GM12878 (cell line): Measurements from ENCODE around the gene UBALD2. TPM values are rescaled to one million over a fixed set of nuclear protein-coding genes. Genes with fewer than 3 reads are reported as not detected.

Experiments used
- ATAC-seq: fragments of 200-7000 bp; cut with Tn5 transposase; 3 replicates; pipeline ENCODE4 v1.9.1; 2020; ENCODE audit warnings: mild to moderate bottlenecking, moderate library complexity
- BruUV-seq: library from RNA; stranded (reverse); fragments of 400-500 nt; replicated peaks from 2 replicates; lab custom pipeline; 2021; lab: Mats Ljungman, UMichigan
- CTCF ChIA-PET: fragments of 300-600 bp; sonication (Branson Sonifier 250); formaldehyde crosslinking; extraction: SDS; loops from one replicate; lab custom pipeline; 2021; ENCODE audit warnings: inconsistent platforms; lab: Yijun Ruan, JAX
- POLR2A ChIA-PET: fragments of 350-600 bp; formaldehyde crosslinking; extraction: SDS; loops from one replicate; lab custom pipeline; 2021; ENCODE audit warnings: inconsistent platforms; lab: Charles Lee
- RAD21 ChIA-PET: fragments of 300-600 bp; sonication (Branson Sonifier 250); formaldehyde crosslinking; loops from one replicate; lab custom pipeline; 2023; ENCODE audit warnings: antibody characterized with exemption; ENCODE audit not compliant: unreplicated experiment; lab: Charles Lee
- SMC1A ChIA-PET: fragments of 300-600 bp; sonication (Branson Sonifier 250); formaldehyde crosslinking; loops from one replicate; lab custom pipeline; 2023; ENCODE audit not compliant: unreplicated experiment, uncharacterized antibody; lab: Charles Lee
- DNase-seq: peaks from one replicate; pipeline ENCODE4 v3.0.0-alpha.2; 2011; ENCODE audit warnings: low read depth, low spot score
- FAIRE-seq: peaks from 3 replicates; lab custom pipeline; 2011; peaks lifted over from hg19 to GRCh38; lab: Jason Lieb, UNC
- H2AFZ ChIP-seq: 2 replicates; pipeline ENCODE4 v1.6.0; 2011; ENCODE audit warnings: low read depth, low read length, control low read depth; ENCODE audit not compliant: control insufficient read depth
- H3K27ac ChIP-seq: 2 replicates; pipeline ENCODE4 v1.5.1; 2011; ENCODE audit warnings: control low read depth; ENCODE audit not compliant: control insufficient read depth, insufficient read depth
- H3K27me3 ChIP-seq, 2 experiments: replicated peaks in 1 of 2; 2 replicates each; pipeline versions ENCODE4 v1.6.0 to v1.6.1; 2011; ENCODE audit warnings: low read length in 1 of 2; ENCODE audit not compliant: control insufficient read depth in 2 of 2, insufficient read depth in 2 of 2
- H3K36me3 ChIP-seq, 2 experiments: 2 replicates each; pipeline ENCODE4 v1.5.1; 2011; ENCODE audit warnings: low read length in 1 of 2; ENCODE audit not compliant: control insufficient read depth in 2 of 2, insufficient read depth in 2 of 2
- H3K4me1 ChIP-seq: 2 replicates; pipeline ENCODE4 v1.6.1; 2011; ENCODE audit warnings: mild to moderate bottlenecking, low read length, moderate library complexity, mixed read lengths; ENCODE audit not compliant: control insufficient read depth, insufficient read depth
- H3K4me2 ChIP-seq: 2 replicates; pipeline ENCODE4 v1.6.0; 2011; ENCODE audit warnings: control low read depth; ENCODE audit not compliant: control insufficient read depth, insufficient read depth
- H3K4me3 ChIP-seq: fragments of 200-600 bp; sonication (generic); 2 replicates; pipeline ENCODE4 v1.5.1; 2016
- H3K79me2 ChIP-seq: 2 replicates; pipeline ENCODE4 v1.6.0; 2011; ENCODE audit warnings: low read length; ENCODE audit not compliant: control insufficient read depth, insufficient read depth
- H3K9ac ChIP-seq: 2 replicates; pipeline ENCODE4 v1.8.0; 2011; ENCODE audit warnings: low read length, control low read depth, mixed read lengths; ENCODE audit not compliant: control insufficient read depth, insufficient read depth
- H3K9me3 ChIP-seq: replicated peaks from 3 replicates; pipeline ENCODE4 v1.5.1; 2011; ENCODE audit warnings: mild to moderate bottlenecking, low read length; ENCODE audit not compliant: control insufficient read depth, insufficient read depth
- H4K20me1 ChIP-seq: 2 replicates; pipeline ENCODE4 v1.6.0; 2011; ENCODE audit not compliant: control insufficient read depth, insufficient read depth
- BHLHE40 ChIP-seq, 2 experiments: fragments of 450-650 bp in 1 of 2; IDR thresholded peaks; 2 replicates each; pipeline ENCODE4 v1.6.1; 2011 to 2017; ENCODE audit warnings: low read depth in 2 of 2, borderline replicate concordance in 1 of 2, improper control_type of control experiment in 1 of 2, low read length in 1 of 2, mild to moderate bottlenecking in 1 of 2
- DPF2 ChIP-seq: fragments of 450-650 bp; IDR thresholded peaks from 2 replicates; pipeline ENCODE4 v1.6.1; 2017; ENCODE audit warnings: mild to moderate bottlenecking
- EED ChIP-seq: sonication (generic); IDR thresholded peaks from 2 replicates; pipeline ENCODE4 v1.6.1; 2016; ENCODE audit warnings: antibody characterized with exemption, low read depth
- IKZF1 ChIP-seq: fragments of 450-650 bp; conservative IDR thresholded peaks from 2 replicates; pipeline ENCODE4 v1.6.1; 2017; ENCODE audit warnings: antibody characterized with exemption, mild to moderate bottlenecking
- IKZF2 ChIP-seq, 2 experiments: fragments of 450-650 bp; IDR thresholded peaks; 2 replicates each; pipeline ENCODE4 v1.6.1; 2017; ENCODE audit warnings: mild to moderate bottlenecking in 2 of 2, moderate library complexity in 2 of 2
- KDM1A ChIP-seq: fragments of 200-600 bp; sonication (generic); IDR thresholded peaks from 2 replicates; pipeline ENCODE4 v1.6.1; 2016; ENCODE audit warnings: borderline replicate concordance
- LARP7 ChIP-seq: fragments of 450-650 bp; IDR thresholded peaks from 2 replicates; pipeline ENCODE4 v1.6.1; 2017; ENCODE audit warnings: mild to moderate bottlenecking
- MTA2 ChIP-seq: fragments of 450-650 bp; IDR thresholded peaks from 2 replicates; pipeline ENCODE4 v1.6.1; 2016; ENCODE audit warnings: low read depth, mild to moderate bottlenecking, moderate library complexity
- NFYB ChIP-seq: IDR thresholded peaks from 2 replicates; pipeline ENCODE4 v1.6.1; 2011; ENCODE audit warnings: low read depth, mild to moderate bottlenecking, low read length, improper control_type of control experiment, moderate library complexity; ENCODE audit not compliant: insufficient read depth
- NR2F1 ChIP-seq: fragments of 450-650 bp; conservative IDR thresholded peaks from 2 replicates; pipeline ENCODE4 v1.6.1; 2017; ENCODE audit warnings: mild to moderate bottlenecking
- PAX5 ChIP-seq: IDR thresholded peaks from 2 replicates; pipeline ENCODE4 v1.6.1; 2011; ENCODE audit warnings: low read depth, low read length, borderline replicate concordance
- POU2F2 ChIP-seq: IDR thresholded peaks from 3 replicates; pipeline ENCODE4 v1.6.1; 2011; ENCODE audit warnings: low read depth, mild to moderate bottlenecking, low read length, borderline replicate concordance
- SIN3A ChIP-seq: IDR thresholded peaks from 2 replicates; pipeline ENCODE4 v1.6.1; 2012; ENCODE audit warnings: low read depth, low read length, improper control_type of control experiment
- SP1 ChIP-seq: IDR thresholded peaks from one replicate; pipeline ENCODE4 v1.6.1; 2011; ENCODE audit warnings: low read depth, low read length
- SREBF2 ChIP-seq: IDR thresholded peaks from 2 replicates; pipeline ENCODE4 v1.6.1; 2012; ENCODE audit warnings: mild to moderate bottlenecking, low read length
- WGBS: methylation state at CpG from one replicate; pipeline ENCODE4 v1.1.6; 2016; ENCODE audit warnings: low lambda C conversion rate; ENCODE audit not compliant: insufficient replicate concordance, insufficient coverage; ENCODE audit errors: missing lambda C conversion rate; 5-methylcytosine and 5-hydroxymethylcytosine counted together
- in situ Hi-C: fragments of 300-500 bp; cut with MboI; formaldehyde crosslinking; loops from 9 replicates; pipeline ENCODE4 v1.14.3; 2018; ENCODE audit warnings: mixed read lengths
- intact Hi-C: fragments of 100-400 bp; cut with micrococcal nuclease; formaldehyde crosslinking; loops from one replicate; pipeline ENCODE4 v1.14.2; 2022; ENCODE audit not compliant: unreplicated experiment
- polyA plus RNA-seq, 11 experiments: library from polyadenylated mRNA; depleted of rRNA in 4 of 11; unstranded in 6 of 11; stranded (reverse) in 5 of 11; fragments of >200 nt; fragmentation: Nextera tagmentation in 4 of 11; fragmentation: Illumina TruSeq in 1 of 11; extraction: Ambion mirVana in 4 of 11; extraction: Trizol in 1 of 11; gene quantifications; 1 replicate in 1 of 11; 2 replicates in 10 of 11; pipeline versions ENCODE4 v1.2.1 to v1.2.3, GENCODE V29; 2011 to 2016; ENCODE audit warnings: inconsistent platforms in 2 of 11, missing spikeins in 2 of 11, low read depth in 1 of 11
- total RNA-seq, 4 experiments: library from RNA; depleted of rRNA in 3 of 4; stranded (reverse); fragments of >200 nt in 3 of 4; fragmentation: Illumina TruSeq in 1 of 4; extraction: Trizol in 1 of 4; gene quantifications; 2 replicates each; pipeline versions ENCODE4 v1.2.1 to v1.2.3, GENCODE V29; 2013 to 2021
- TF ChIP-seq, protein P1 (sequence below): IDR thresholded peaks from 2 replicates; pipeline ENCODE4 v1.6.1; 2011; ENCODE audit warnings: borderline replicate concordance, low read depth, mild to moderate bottlenecking, moderate library complexity, mixed read lengths, low read length; ENCODE audit not compliant: insufficient read depth; ENCODE audit errors: extremely low read length
- TF ChIP-seq, protein P2 (sequence below): fragments of 450-650 bp; IDR thresholded peaks from 2 replicates; pipeline ENCODE4 v1.6.1; 2017; ENCODE audit warnings: mild to moderate bottlenecking, low read depth, inconsistent platforms; ENCODE audit not compliant: poor library complexity, severe bottlenecking
- TF ChIP-seq, protein P3 (sequence below): IDR thresholded peaks from 2 replicates; pipeline ENCODE4 v1.6.1; 2012; ENCODE audit warnings: low read depth, low read length, improper control_type of control experiment
- TF ChIP-seq, protein P4 (sequence below): fragments of 450-650 bp; conservative IDR thresholded peaks from 2 replicates; pipeline ENCODE4 v1.6.1; 2017; ENCODE audit warnings: mild to moderate bottlenecking, moderate library complexity

The UBALD2 gene
- total and polyA plus RNA-seq, 10 of the 15 experiments (the other 5 are each of a cell fraction or from before 2014, with no cell fraction given): 2.8 to 165 (median 20.6) TPM

DNA sequence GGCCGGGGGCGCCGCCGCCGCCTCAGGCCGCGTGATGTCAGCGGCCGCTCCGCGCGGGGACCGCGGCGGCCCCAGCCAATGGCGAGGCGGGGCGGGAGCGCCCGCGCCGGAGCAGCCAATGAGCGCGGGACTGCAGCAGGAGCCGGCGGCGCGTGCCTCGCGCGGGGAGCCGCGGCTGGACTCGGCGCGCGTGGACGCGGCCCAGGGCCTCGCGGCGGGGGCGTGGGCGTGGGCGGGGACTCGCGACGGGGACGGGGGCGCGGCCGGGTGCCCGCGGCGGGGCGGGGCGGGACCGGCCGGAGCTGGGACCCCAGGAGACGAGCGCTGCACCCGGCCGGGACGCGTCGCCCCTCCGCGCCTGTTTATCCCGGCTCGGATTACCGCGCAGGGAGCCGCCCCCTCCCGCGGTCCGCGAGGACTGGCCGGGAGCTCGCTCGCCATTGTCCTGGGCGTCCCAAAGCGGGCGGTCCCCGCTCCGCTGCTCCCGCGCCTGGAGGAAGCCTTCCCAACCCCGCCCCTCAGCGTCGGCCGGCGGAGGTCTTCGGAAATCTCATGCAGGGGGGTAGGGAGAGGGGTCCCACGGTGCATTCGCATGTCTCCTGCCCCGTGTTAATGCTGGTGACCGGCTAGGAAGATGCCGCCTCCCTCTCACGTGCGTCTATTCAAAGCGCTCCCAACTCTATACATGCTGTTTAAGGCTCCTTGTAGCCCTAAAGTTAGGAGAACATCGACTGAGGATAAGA, 24.5 kb upstream of the UBALD2 start, which contains the start of gene RNF157:
Gene RNF157 (minus strand): TSS at position 33 of the 743 bp plus-strand sequence. CDS start 253 bp downstream, outside the sequence.
- RAD21 ChIA-PET: interaction anchor here (0.8 kb wide), 1 partner anchor 31 kb away, joined by 3 read pairs; no protein-coding TSS in a partner anchor
- H3K79me2 ChIP-seq: no peaks in the 10 kb centered on the region
- H3K36me3 ChIP-seq: no peaks in the 10 kb centered on the region
- ATAC-seq: peak; percentile 74
- no peak for DNase-seq
- CTCF ChIA-PET: interaction anchor here (0.7 kb wide), 1 partner anchor 243 kb away, joined by 3 read pairs; no protein-coding TSS in a partner anchor
- no TSS peak for BruUV-seq
- peak within 1 kb of the TSS; percentile 99 for H3K4me2 ChIP-seq
- WGBS: 4% methylated on average over 53 of the region's 102 CpGs
- in situ Hi-C loops (no loop called here), intact Hi-C loops (no loop called here)
- H4K20me1 ChIP-seq: no peaks in the 10 kb centered on the region
- H3K9ac ChIP-seq: peak within 1 kb of the TSS; percentile 59; the same call in 1 of the 2 replicates
- H3K27ac ChIP-seq: no peak within 1 kb of the TSS
- H3K9me3 ChIP-seq: no peaks in the 10 kb centered on the region
- H3K4me1 ChIP-seq: peaks cover 20% of the 10 kb centered on the region
- SMC1A ChIA-PET: no interaction called here
- peak within 1 kb of the TSS; percentile 71 for H2AFZ ChIP-seq
- POLR2A ChIA-PET: interaction anchor here (16.9 kb wide), 1 partner anchor 25 kb away, joined by 341 read pairs; the partner anchor contains the start of gene UBALD2
- peaks cover 0 to 3% of the 10 kb centered on the region in 2 experiments; a peak in 2 of 4 replicates for H3K27me3 ChIP-seq
- no peak for FAIRE-seq
- H3K4me3 ChIP-seq: peak within 1 kb of the TSS; percentile 56; the same call in 1 of the 2 replicates
- TF ChIP-seq, protein P1, sequence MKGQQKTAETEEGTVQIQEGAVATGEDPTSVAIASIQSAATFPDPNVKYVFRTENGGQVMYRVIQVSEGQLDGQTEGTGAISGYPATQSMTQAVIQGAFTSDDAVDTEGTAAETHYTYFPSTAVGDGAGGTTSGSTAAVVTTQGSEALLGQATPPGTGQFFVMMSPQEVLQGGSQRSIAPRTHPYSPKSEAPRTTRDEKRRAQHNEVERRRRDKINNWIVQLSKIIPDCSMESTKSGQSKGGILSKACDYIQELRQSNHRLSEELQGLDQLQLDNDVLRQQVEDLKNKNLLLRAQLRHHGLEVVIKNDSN: peak; percentile 64
- TF ChIP-seq BHLHE40 (IDR thresholded peaks at IDR 0.05; ENCODE audit: borderline replicate concordance in 1 of 2, low read depth in 2 of 2, low read length in 1 of 2) (peak; percentile 69 to 92; a peak in 3 of 4 replicates), EED (0 out of 2 replicates have a peak, but pooled peaks have one; percentile 21), PAX5 (no peak), DPF2 (peak; percentile 37; the same call in 1 of the 2 replicates), KDM1A (no peak), LARP7 (no peak; the same call in 1 of the 2 replicates), IKZF1 (peak; percentile 65), IKZF2 (IDR thresholded peaks at IDR 0.05) (peak in 1 of 2 experiments; percentile 15; a peak in 1 of 4 replicates), SIN3A (no peak), POU2F2 (no peak), NFYB (peak; percentile 96), NR2F1 (no peak), SP1 (peak; percentile 75), MTA2 (no peak), SREBF2 (no peak)
- TF ChIP-seq, protein P2, sequence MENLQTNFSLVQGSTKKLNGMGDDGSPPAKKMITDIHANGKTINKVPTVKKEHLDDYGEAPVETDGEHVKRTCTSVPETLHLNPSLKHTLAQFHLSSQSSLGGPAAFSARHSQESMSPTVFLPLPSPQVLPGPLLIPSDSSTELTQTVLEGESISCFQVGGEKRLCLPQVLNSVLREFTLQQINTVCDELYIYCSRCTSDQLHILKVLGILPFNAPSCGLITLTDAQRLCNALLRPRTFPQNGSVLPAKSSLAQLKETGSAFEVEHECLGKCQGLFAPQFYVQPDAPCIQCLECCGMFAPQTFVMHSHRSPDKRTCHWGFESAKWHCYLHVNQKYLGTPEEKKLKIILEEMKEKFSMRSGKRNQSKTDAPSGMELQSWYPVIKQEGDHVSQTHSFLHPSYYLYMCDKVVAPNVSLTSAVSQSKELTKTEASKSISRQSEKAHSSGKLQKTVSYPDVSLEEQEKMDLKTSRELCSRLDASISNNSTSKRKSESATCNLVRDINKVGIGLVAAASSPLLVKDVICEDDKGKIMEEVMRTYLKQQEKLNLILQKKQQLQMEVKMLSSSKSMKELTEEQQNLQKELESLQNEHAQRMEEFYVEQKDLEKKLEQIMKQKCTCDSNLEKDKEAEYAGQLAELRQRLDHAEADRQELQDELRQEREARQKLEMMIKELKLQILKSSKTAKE: no peak
- TF ChIP-seq, protein P3, sequence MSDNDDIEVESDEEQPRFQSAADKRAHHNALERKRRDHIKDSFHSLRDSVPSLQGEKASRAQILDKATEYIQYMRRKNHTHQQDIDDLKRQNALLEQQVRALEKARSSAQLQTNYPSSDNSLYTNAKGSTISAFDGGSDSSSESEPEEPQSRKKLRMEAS: 0 out of 2 replicates have a peak, but pooled peaks have one; percentile 59
- TF ChIP-seq, protein P4, sequence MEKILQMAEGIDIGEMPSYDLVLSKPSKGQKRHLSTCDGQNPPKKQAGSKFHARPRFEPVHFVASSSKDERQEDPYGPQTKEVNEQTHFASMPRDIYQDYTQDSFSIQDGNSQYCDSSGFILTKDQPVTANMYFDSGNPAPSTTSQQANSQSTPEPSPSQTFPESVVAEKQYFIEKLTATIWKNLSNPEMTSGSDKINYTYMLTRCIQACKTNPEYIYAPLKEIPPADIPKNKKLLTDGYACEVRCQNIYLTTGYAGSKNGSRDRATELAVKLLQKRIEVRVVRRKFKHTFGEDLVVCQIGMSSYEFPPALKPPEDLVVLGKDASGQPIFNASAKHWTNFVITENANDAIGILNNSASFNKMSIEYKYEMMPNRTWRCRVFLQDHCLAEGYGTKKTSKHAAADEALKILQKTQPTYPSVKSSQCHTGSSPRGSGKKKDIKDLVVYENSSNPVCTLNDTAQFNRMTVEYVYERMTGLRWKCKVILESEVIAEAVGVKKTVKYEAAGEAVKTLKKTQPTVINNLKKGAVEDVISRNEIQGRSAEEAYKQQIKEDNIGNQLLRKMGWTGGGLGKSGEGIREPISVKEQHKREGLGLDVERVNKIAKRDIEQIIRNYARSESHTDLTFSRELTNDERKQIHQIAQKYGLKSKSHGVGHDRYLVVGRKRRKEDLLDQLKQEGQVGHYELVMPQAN: no peak
